CD4-positive, alpha-beta T cell treated with Interleukin-10 for 1 hour (primary cell): ENCODE measurements around the gene GAGE12C.
"Not testable (repeated sequence)": the region's sequence is repeated elsewhere in the genome, so short reads cannot be mapped to it uniquely, and the experiment has no call there.

Source experiments
- DNase-seq: peaks from one replicate; pipeline ENCODE4 v3.0.0-alpha.2; 2020

GAGE12C gene

GRCh38 chrX:49531877-49532276 lies at the start of gene GAGE12C:
Gene GAGE12C (plus strand): TSS chrX:49532177. CDS start chrX:49533332, 1,155 bp downstream.
- DNase-seq, result not testable (repeated sequence)

GRCh38 chrX:49541433-49541832 lies 9.5 kb downstream of the GAGE12C start, which contains the start of gene GAGE12D:
Gene GAGE12D (plus strand): TSS chrX:49541733. CDS start chrX:49542888, 1,155 bp downstream.
- DNase-seq, result not testable (repeated sequence)

GRCh38 chrX:49550989-49551388 lies 19.0 kb downstream of the GAGE12C start, which contains the start of gene GAGE12E:
Gene GAGE12E (plus strand): TSS chrX:49551289. CDS start chrX:49552444, 1,155 bp downstream.
- DNase-seq, result not testable (repeated sequence)

GRCh38 chrX:49560542-49560941 lies 28.6 kb downstream of the GAGE12C start, which contains the start of gene GAGE12F:
Gene GAGE12F (plus strand): TSS chrX:49560842. CDS start chrX:49561997, 1,155 bp downstream.
- not testable (repeated sequence) for DNase-seq

- DNase-seq, result not testable (repeated sequence)
These were observed 36.8 kb downstream of the GAGE12C start for GRCh38 chrX:49568728-49569127.

- DNase-seq, result not testable (repeated sequence)
These were observed 37.2 kb downstream of the GAGE12C start for GRCh38 chrX:49569152-49569551.

- DNase-seq, result not testable (repeated sequence)
These were observed 38.1 kb downstream of the GAGE12C start, which contains the start of gene GAGE12G for GRCh38 chrX:49570100-49570499. Gene GAGE12G (plus strand): TSS chrX:49570400. CDS start chrX:49571555, 1,155 bp downstream.

GRCh38 chrX:49579649-49580048 lies 47.7 kb downstream of the GAGE12C start, which contains the start of gene GAGE12H:
Gene GAGE12H (plus strand): TSS chrX:49579949. CDS start chrX:49581104, 1,155 bp downstream.
- not testable (repeated sequence) for DNase-seq
